MCF 10A (cell line): ENCODE measurements around the gene GABRB3. TPM values are rescaled to one million over a fixed set of nuclear protein-coding genes. Genes with fewer than 3 reads are reported as not detected.

ENCODE experiments used
- Bru-seq: library from RNA; stranded (reverse); fragments of 400-500 nt; gene quantifications from one replicate; lab custom pipeline; 2021; lab: Mats Ljungman, UMichigan
- BruChase-seq, 2 experiments: library from RNA; stranded (reverse); fragments of 400-500 nt; gene quantifications; one replicate each; lab custom pipeline; 2021; lab: Mats Ljungman, UMichigan
- BruUV-seq: library from RNA; stranded (reverse); fragments of 400-500 nt; replicated peaks from 2 replicates; lab custom pipeline; 2021; lab: Mats Ljungman, UMichigan
- CTCF ChIA-PET: fragments of 300-600 bp; sonication (Branson Sonifier 250); formaldehyde crosslinking; extraction: SDS; loops from one replicate; lab custom pipeline; 2021; ENCODE audit warnings: antibody characterized with exemption, inconsistent platforms; lab: Yijun Ruan, JAX
- POLR2A ChIA-PET: fragments of 300-600, 350-650 bp; sonication (Branson Sonifier 250); formaldehyde crosslinking; extraction: SDS; loops from one replicate; lab custom pipeline; 2020; ENCODE audit warnings: antibody characterized with exemption, inconsistent platforms; lab: Yijun Ruan, JAX
- DNase-seq: peaks from one replicate; pipeline ENCODE4 v3.0.0-alpha.2; 2018; ENCODE audit not compliant: unreplicated experiment
- H3K27ac Mint-ChIP-seq: one replicate; pipeline ENCODE4 v1.8.0; 2022; ENCODE audit warnings: mild to moderate bottlenecking, low read depth, mixed read lengths; ENCODE audit not compliant: unreplicated experiment
- H3K27me3 Mint-ChIP-seq: one replicate; pipeline ENCODE4 v1.8.0; 2022; ENCODE audit warnings: mixed read lengths; ENCODE audit not compliant: insufficient read depth, unreplicated experiment
- H3K36me3 Mint-ChIP-seq: one replicate; pipeline ENCODE4 v1.8.0; 2022; ENCODE audit warnings: mild to moderate bottlenecking, moderate library complexity, mixed read lengths; ENCODE audit not compliant: insufficient read depth, unreplicated experiment
- H3K4me1 Mint-ChIP-seq: one replicate; pipeline ENCODE4 v1.8.0; 2022; ENCODE audit warnings: mixed read lengths; ENCODE audit not compliant: insufficient read depth, unreplicated experiment
- H3K4me3 Mint-ChIP-seq: one replicate; pipeline ENCODE4 v1.8.0; 2022; ENCODE audit warnings: mild to moderate bottlenecking, moderate library complexity, mixed read lengths; ENCODE audit not compliant: unreplicated experiment
- H3K9me3 Mint-ChIP-seq: one replicate; pipeline ENCODE4 v1.8.0; 2022; ENCODE audit warnings: mixed read lengths; ENCODE audit not compliant: unreplicated experiment
- CTCF ChIP-seq: fragments of 200-600 bp; IDR thresholded peaks from one replicate; pipeline ENCODE4 v1.8.0; 2022; ENCODE audit warnings: antibody characterized with exemption, mild to moderate bottlenecking; ENCODE audit not compliant: unreplicated experiment
- intact Hi-C: fragments of 100-400 bp; cut with micrococcal nuclease; formaldehyde crosslinking; loops from 2 replicates; pipeline ENCODE4 v1.14.1; 2022
- long read RNA-seq: library from polyadenylated mRNA; stranded (forward); transcript quantifications from one replicate; pipeline ENCODE4 v2.0.0, GENCODE V29; 2022
- total RNA-seq: library from RNA; stranded (reverse); gene quantifications from 2 replicates; pipeline ENCODE4 v1.2.3, GENCODE V29; 2022

Gene GABRB3
- total RNA-seq: not detected in 2 replicates
- Bru-seq, nascent RNA: not detected
- not detected for BruChase-seq, experiment 1, labeled RNA remaining after a 6-hour chase
- not detected for BruChase-seq, experiment 2, labeled RNA remaining after a 2-hour chase
- long read RNA-seq: 0 reads

- no peaks in the 10 kb centered on the region for H3K36me3 Mint-ChIP-seq
- H3K4me3 Mint-ChIP-seq: no peak within 1 kb of the TSS
- H3K27ac Mint-ChIP-seq: no peak within 1 kb of the TSS
- CTCF ChIA-PET: no interaction called here
- TF ChIP-seq CTCF: no peak
- no TSS peak for BruUV-seq
- H3K27me3 Mint-ChIP-seq: no peaks in the 10 kb centered on the region
- H3K4me1 Mint-ChIP-seq: no peaks in the 10 kb centered on the region
- DNase-seq: no peak
- intact Hi-C loops: no loop called here
- peaks cover 28% of the 10 kb centered on the region for H3K9me3 Mint-ChIP-seq
- POLR2A ChIA-PET: no interaction called here
Measured at GRCh38 chr15:26772154-26773066, at the start of gene GABRB3. GABRB3 (minus strand) TSS chr15:26773066.

GRCh38 chr15:26807517-26808427 is 34.9 kb upstream of the GABRB3 start:
- H3K36me3 Mint-ChIP-seq: no peaks in the 10 kb centered on the region
- no peak for TF ChIP-seq CTCF
- CTCF ChIA-PET: interaction anchor here (0.9 kb wide), 1 partner anchor 18 kb away, joined by 3 read pairs; no protein-coding TSS in a partner anchor
- intact Hi-C loops: no loop called here
- DNase-seq: no peak
- H3K4me1 Mint-ChIP-seq: no peaks in the 10 kb centered on the region
- no TSS peak for BruUV-seq
- no peaks in the 10 kb centered on the region for H3K27me3 Mint-ChIP-seq
- POLR2A ChIA-PET: no interaction called here
- H3K9me3 Mint-ChIP-seq: peaks cover 27% of the 10 kb centered on the region
- no peak overlapping the region for H3K27ac Mint-ChIP-seq
- no peak overlapping the region for H3K4me3 Mint-ChIP-seq

GRCh38 chr15:26806574-26806973 is 33.7 kb upstream of the GABRB3 start:
- Mint-ChIP-seq H3K4me1 (no peaks in the 10 kb centered on the region), H3K27ac (no peak overlapping the region), H3K9me3 (peaks cover 30% of the 10 kb centered on the region), H3K4me3 (no peak overlapping the region), H3K36me3 (no peaks in the 10 kb centered on the region), H3K27me3 (no peaks in the 10 kb centered on the region)
- POLR2A ChIA-PET: no interaction called here
- no TSS peak for BruUV-seq
- TF ChIP-seq CTCF: no peak
- CTCF ChIA-PET: no interaction called here
- intact Hi-C loops: no loop called here
- DNase-seq: no peak
